ENCODE results near the gene RAP1GAP2.

RAP1GAP2 gene

DNA sequence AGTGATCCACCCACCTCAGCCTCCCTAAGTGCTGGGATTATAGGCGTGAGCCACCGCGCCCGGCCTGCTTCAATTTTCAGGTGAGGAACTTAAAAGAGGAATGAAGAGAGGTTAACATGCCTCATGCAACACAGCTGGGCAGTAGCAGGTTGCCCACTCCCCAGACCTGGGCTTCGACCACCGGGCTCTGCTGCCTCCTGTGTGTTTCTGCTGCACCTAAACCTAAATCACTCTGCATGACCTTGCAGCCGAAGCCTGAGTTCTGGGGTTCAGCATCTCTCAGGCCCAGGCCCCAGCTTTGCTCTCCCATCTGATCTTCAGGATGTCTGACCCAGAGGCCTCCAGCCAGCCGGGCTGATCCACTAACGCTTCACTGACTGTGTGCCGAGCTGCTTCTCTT is 154.6 kb downstream of the RAP1GAP2 start:
- FAIRE-seq (no peak), DNase-seq (ENCODE audit: insufficient read length, low spot score) (no peak)
- TF ChIP-seq POLR2AphosphoS5 (IDR thresholded peaks at IDR 0.05; ENCODE audit: low read depth, low read length) (no peak), POLR2A (IDR thresholded peaks at IDR 0.05; ENCODE audit: low read depth, low read length) (no peak), TAF1 (IDR thresholded peaks at IDR 0.05; ENCODE audit: low read depth, low read length) (no peak), SPI1 (IDR thresholded peaks at IDR 0.05; ENCODE audit: low read depth, low read length) (no peak), POU2F2 (IDR thresholded peaks at IDR 0.05; ENCODE audit: low read depth, low read length) (no peak), PAX5 (IDR thresholded peaks at IDR 0.05; ENCODE audit: insufficient read depth, low read length, severe bottlenecking) (no peak)

DNA sequence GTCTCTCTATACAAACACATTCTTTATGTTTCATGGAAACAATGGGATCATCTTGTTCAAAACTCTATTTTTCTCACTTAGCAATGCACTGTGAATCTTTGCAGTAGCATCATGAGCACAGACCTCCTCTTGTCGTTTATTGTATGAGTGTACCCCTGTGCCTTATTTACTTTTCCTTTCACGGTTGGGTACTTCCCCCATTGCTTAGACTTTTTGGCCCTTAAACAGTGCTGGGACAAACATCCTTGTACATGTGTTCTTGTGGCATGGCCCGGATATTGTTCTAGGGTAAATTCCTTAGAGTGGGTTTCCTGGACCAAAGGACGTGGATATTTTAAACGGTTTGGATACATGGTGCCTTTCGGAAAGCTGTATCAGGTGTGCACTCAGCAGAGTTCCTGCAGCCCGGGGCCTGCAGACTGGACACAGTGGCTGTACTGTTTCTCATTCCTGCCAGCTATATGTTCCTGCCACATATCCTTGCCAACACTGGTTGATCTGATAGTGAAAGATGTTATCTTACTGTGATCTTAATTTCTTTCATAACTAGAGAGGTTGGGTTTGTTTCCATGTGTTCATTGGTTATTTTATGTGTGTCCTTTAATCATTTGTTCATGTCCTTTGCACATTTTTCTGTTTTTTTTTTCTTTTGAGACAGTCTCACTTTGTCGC is 156.1 kb downstream of the RAP1GAP2 start:
- no peak for DNase-seq (ENCODE audit: insufficient read length, low spot score)
- FAIRE-seq: no peak
- no peak for TF ChIP-seq SPI1 (IDR thresholded peaks at IDR 0.05; ENCODE audit: low read depth, low read length)
- no peak for TF ChIP-seq PAX5 (IDR thresholded peaks at IDR 0.05; ENCODE audit: insufficient read depth, low read length, severe bottlenecking)
- no peak for TF ChIP-seq POLR2AphosphoS5 (IDR thresholded peaks at IDR 0.05; ENCODE audit: low read depth, low read length)
- TF ChIP-seq TAF1 (IDR thresholded peaks at IDR 0.05; ENCODE audit: low read depth, low read length): no peak
- TF ChIP-seq POU2F2 (IDR thresholded peaks at IDR 0.05; ENCODE audit: low read depth, low read length): no peak
- TF ChIP-seq POLR2A (IDR thresholded peaks at IDR 0.05; ENCODE audit: low read depth, low read length): no peak

DNA sequence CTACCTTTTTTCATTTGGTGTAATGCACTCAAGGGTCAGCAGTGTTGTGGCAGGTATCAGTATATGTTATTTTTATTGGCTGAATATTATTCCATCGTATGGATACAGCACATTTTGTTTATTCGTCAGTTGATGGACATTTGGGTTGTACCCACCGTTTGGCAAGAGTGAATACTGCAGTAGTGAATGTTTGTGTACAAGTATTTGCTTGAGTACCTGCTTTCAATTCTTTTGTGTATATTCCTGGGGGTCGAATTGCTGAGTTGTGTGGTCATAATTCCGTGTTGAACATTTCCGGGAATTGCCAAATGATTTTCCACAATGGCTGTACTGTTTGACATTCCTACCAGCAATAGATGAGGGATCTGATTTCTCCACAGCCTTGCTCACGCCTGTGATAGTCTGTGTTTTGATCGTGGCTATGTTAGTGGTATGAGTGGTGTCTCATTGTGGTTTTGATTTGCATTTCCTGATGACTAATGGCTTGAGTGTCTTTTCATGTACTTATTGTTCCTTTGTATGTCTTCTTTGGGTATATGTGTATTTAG is 158.7 kb downstream of the RAP1GAP2 start:
- no peak for DNase-seq (ENCODE audit: insufficient read length, low spot score)
- peak; percentile 86 for FAIRE-seq
- TF ChIP-seq TAF1 (IDR thresholded peaks at IDR 0.05; ENCODE audit: low read depth, low read length) (no peak), POLR2A (IDR thresholded peaks at IDR 0.05; ENCODE audit: low read depth, low read length) (no peak), POU2F2 (IDR thresholded peaks at IDR 0.05; ENCODE audit: low read depth, low read length) (no peak), SPI1 (IDR thresholded peaks at IDR 0.05; ENCODE audit: low read depth, low read length) (no peak), POLR2AphosphoS5 (IDR thresholded peaks at IDR 0.05; ENCODE audit: low read depth, low read length) (no peak), PAX5 (IDR thresholded peaks at IDR 0.05; ENCODE audit: insufficient read depth, low read length, severe bottlenecking) (no peak)

DNA sequence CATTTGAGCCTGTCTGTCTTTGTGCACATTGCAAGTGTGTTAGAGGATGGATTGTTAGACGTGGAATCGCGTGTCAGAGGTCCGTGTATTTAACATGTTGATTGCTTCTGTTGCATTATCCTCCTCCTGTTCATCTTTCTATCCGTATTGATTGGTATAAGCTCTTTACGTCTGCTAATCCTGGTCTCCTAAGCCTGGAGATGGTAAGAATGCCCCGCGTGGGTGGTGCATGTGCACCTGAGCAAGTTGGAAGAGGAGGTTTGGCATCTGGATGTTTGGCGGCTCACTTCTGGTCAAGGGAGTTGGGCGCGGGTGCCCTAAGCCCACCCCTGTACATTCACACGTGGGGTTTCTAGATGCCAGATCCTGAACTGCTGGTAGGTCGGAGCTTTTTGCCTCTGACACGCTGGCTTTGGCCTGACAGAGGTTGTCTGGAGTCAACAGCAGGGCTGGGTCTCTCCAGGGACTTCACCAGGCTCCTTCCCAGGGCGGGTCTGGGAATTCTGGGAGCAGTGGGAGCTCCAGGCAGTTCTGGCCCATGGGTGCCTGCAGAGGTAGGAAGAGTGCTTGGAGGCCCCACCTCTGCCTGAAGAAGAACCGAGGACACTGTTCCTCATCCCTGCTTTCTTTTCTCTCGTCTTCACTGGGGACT is 159.8 kb downstream of the RAP1GAP2 start:
- FAIRE-seq: no peak
- DNase-seq (ENCODE audit: insufficient read length, low spot score): no peak
- TF ChIP-seq POLR2A (IDR thresholded peaks at IDR 0.05; ENCODE audit: low read depth, low read length): no peak
- no peak for TF ChIP-seq SPI1 (IDR thresholded peaks at IDR 0.05; ENCODE audit: low read depth, low read length)
- no peak for TF ChIP-seq TAF1 (IDR thresholded peaks at IDR 0.05; ENCODE audit: low read depth, low read length)
- TF ChIP-seq POU2F2 (IDR thresholded peaks at IDR 0.05; ENCODE audit: low read depth, low read length): no peak

- no peak for TF ChIP-seq PAX5 (IDR thresholded peaks at IDR 0.05; ENCODE audit: insufficient read depth, low read length, severe bottlenecking)
- FAIRE-seq: no peak
- no peak for DNase-seq (ENCODE audit: insufficient read length, low spot score)
Measured at GRCh38 chr17:2957631-2958286, 161.5 kb downstream of the RAP1GAP2 start.

GRCh38 chr17:2958706-2959222 is 162.5 kb downstream of the RAP1GAP2 start:
- no peak for FAIRE-seq

GRCh38 chr17:2959371-2960130 is 163.3 kb downstream of the RAP1GAP2 start:
- TF ChIP-seq POLR2AphosphoS5 (IDR thresholded peaks at IDR 0.05; ENCODE audit: low read depth, low read length) (no peak), TAF1 (IDR thresholded peaks at IDR 0.05; ENCODE audit: low read depth, low read length) (no peak), POU2F2 (IDR thresholded peaks at IDR 0.05; ENCODE audit: low read depth, low read length) (no peak), PAX5 (IDR thresholded peaks at IDR 0.05; ENCODE audit: insufficient read depth, low read length, severe bottlenecking) (no peak), POLR2A (IDR thresholded peaks at IDR 0.05; ENCODE audit: low read depth, low read length) (no peak), SPI1 (IDR thresholded peaks at IDR 0.05; ENCODE audit: low read depth, low read length) (no peak)
- FAIRE-seq (no peak), DNase-seq (ENCODE audit: insufficient read length, low spot score) (no peak)

More at GRCh38 chr17:2958706-2959222, 162.5 kb downstream of the RAP1GAP2 start:
- no peak for DNase-seq (ENCODE audit: insufficient read length, low spot score)
- no peak for TF ChIP-seq POLR2AphosphoS5 (IDR thresholded peaks at IDR 0.05; ENCODE audit: low read depth, low read length)
- no peak for TF ChIP-seq POU2F2 (IDR thresholded peaks at IDR 0.05; ENCODE audit: low read depth, low read length)
- TF ChIP-seq SPI1 (IDR thresholded peaks at IDR 0.05; ENCODE audit: low read depth, low read length): no peak
- no peak for TF ChIP-seq TAF1 (IDR thresholded peaks at IDR 0.05; ENCODE audit: low read depth, low read length)
- no peak for TF ChIP-seq POLR2A (IDR thresholded peaks at IDR 0.05; ENCODE audit: low read depth, low read length)
- no peak for TF ChIP-seq PAX5 (IDR thresholded peaks at IDR 0.05; ENCODE audit: insufficient read depth, low read length, severe bottlenecking)

- FAIRE-seq: no peak
- no peak for TF ChIP-seq SPI1 (IDR thresholded peaks at IDR 0.05; ENCODE audit: low read depth, low read length)
- no peak for TF ChIP-seq POLR2A (IDR thresholded peaks at IDR 0.05; ENCODE audit: low read depth, low read length)
- no peak for TF ChIP-seq POLR2AphosphoS5 (IDR thresholded peaks at IDR 0.05; ENCODE audit: low read depth, low read length)
- no peak for TF ChIP-seq PAX5 (IDR thresholded peaks at IDR 0.05; ENCODE audit: insufficient read depth, low read length, severe bottlenecking)
- no peak for DNase-seq (ENCODE audit: insufficient read length, low spot score)
Measured at GRCh38 chr17:2961446-2961845, 165.2 kb downstream of the RAP1GAP2 start.

DNA sequence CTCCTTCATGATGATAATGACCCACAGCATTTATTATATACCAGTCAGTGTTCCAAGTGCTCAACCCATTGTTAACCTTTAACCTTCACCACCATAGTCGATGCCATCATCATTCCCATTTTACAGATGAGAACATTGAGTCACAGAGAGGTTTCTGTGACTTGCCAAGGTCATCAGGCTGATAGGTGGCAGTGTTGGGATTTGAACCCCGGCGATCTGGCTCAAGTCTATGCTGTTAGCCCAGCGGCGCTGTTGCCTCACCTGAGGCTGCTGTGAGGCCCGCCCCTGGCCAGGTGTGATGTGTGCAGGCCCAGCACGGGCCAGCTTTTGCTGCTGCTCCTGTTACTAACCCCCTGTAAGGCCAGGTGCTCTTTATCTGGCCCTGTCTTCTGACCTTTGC is 166.0 kb downstream of the RAP1GAP2 start:
- TF ChIP-seq PAX5 (IDR thresholded peaks at IDR 0.05; ENCODE audit: insufficient read depth, low read length, severe bottlenecking) (no peak), POLR2AphosphoS5 (IDR thresholded peaks at IDR 0.05; ENCODE audit: low read depth, low read length) (no peak), POLR2A (IDR thresholded peaks at IDR 0.05; ENCODE audit: low read depth, low read length) (no peak), POU2F2 (IDR thresholded peaks at IDR 0.05; ENCODE audit: low read depth, low read length) (no peak)
- FAIRE-seq (no peak), DNase-seq (ENCODE audit: insufficient read length, low spot score) (no peak)
